Liver (tissue), 9 donors: Measurements from ENCODE around the gene SMYD2. TPM values are rescaled to one million over a fixed set of nuclear protein-coding genes. Genes with fewer than 3 reads are reported as not detected.
A peak's percentile ranks its signal among the peaks of the same experiment; 100 is the strongest.

Experiments
- DNase-seq: peaks from one replicate; pipeline ENCODE4 v3.0.0-alpha.2; 2017; ENCODE audit warnings: low spot score
- H3K27ac ChIP-seq, 2 donors: one replicate each; pipeline ENCODE4 v1.7.0; 2013; ENCODE audit warnings: inconsistent platforms in 2 of 2, low read length in 2 of 2, control low read depth in 1 of 2, low read depth in 1 of 2, mild to moderate bottlenecking in 1 of 2
- H3K27me3 ChIP-seq, 4 donors: one replicate each; pipeline versions ENCODE4 v1.6.1 to v1.7.0; 2013; ENCODE audit warnings: low read length in 3 of 4, inconsistent platforms in 1 of 4, mild to moderate bottlenecking in 1 of 4, moderate library complexity in 1 of 4; ENCODE audit not compliant: control insufficient read depth in 4 of 4, insufficient read depth in 4 of 4
- H3K36me3 ChIP-seq, 4 donors: one replicate each; pipeline versions ENCODE4 v1.6.1 to v1.7.0; 2013; ENCODE audit warnings: low read length in 3 of 4, mild to moderate bottlenecking in 3 of 4, low read depth in 1 of 4, moderate library complexity in 1 of 4; ENCODE audit not compliant: control insufficient read depth in 4 of 4, insufficient read depth in 3 of 4
- H3K4me1 ChIP-seq, 4 donors: one replicate each; pipeline versions ENCODE4 v1.6.1 to v1.7.0; 2013; ENCODE audit warnings: low read length in 3 of 4, mild to moderate bottlenecking in 3 of 4, moderate library complexity in 1 of 4; ENCODE audit not compliant: control insufficient read depth in 4 of 4, insufficient read depth in 4 of 4
- H3K4me3 ChIP-seq, 3 donors: one replicate each; pipeline versions ENCODE4 v1.6.1 to v1.7.0; 2013; ENCODE audit warnings: low read length in 3 of 3, control low read depth in 1 of 3, low read depth in 1 of 3, mild to moderate bottlenecking in 1 of 3
- H3K9ac ChIP-seq, 2 donors: one replicate each; pipeline ENCODE4 v1.7.0; 2013; ENCODE audit warnings: low read length in 2 of 2, mild to moderate bottlenecking in 2 of 2, moderate library complexity in 2 of 2, control low read depth in 1 of 2, low read depth in 1 of 2
- H3K9me3 ChIP-seq, 4 donors: one replicate each; pipeline versions ENCODE4 v1.6.1 to v1.7.0; 2013; ENCODE audit warnings: low read length in 3 of 4; ENCODE audit not compliant: control insufficient read depth in 4 of 4
- ATF3 ChIP-seq: IDR thresholded peaks from 2 replicates; pipeline ENCODE4 v1.6.1; 2016; ENCODE audit warnings: antibody characterized with exemption
- CTCF ChIP-seq: fragments of 150-350 bp; IDR thresholded peaks from 2 replicates; pipeline ENCODE4 v1.5.1; 2017; ENCODE audit warnings: improper control_type of control experiment, low read depth, low read length; ENCODE audit not compliant: missing input control
- EGR1 ChIP-seq, 2 donors: IDR thresholded peaks; 2 replicates each; pipeline ENCODE4 v1.6.1; 2016 to 2018; ENCODE audit warnings: antibody characterized with exemption in 2 of 2, low read depth in 2 of 2
- FOXA1 ChIP-seq: IDR thresholded peaks from 2 replicates; pipeline ENCODE4 v1.6.1; 2016; ENCODE audit warnings: antibody characterized with exemption
- FOXA2 ChIP-seq: IDR thresholded peaks from 2 replicates; pipeline ENCODE4 v1.6.1; 2016; ENCODE audit warnings: antibody characterized with exemption
- GABPA ChIP-seq, 2 donors: IDR thresholded peaks in 1 of 2; conservative IDR thresholded peaks in 1 of 2; 2 replicates each; pipeline ENCODE4 v1.6.1; 2016; ENCODE audit warnings: antibody characterized with exemption in 2 of 2, mild to moderate bottlenecking in 1 of 2, moderate library complexity in 1 of 2
- HNF4A ChIP-seq, 2 donors: conservative IDR thresholded peaks; 2 replicates each; pipeline ENCODE4 v1.6.1; 2016; ENCODE audit warnings: antibody characterized with exemption in 2 of 2, mild to moderate bottlenecking in 2 of 2
- HNF4G ChIP-seq: IDR thresholded peaks from 2 replicates; pipeline ENCODE4 v1.6.1; 2016; ENCODE audit warnings: antibody characterized with exemption
- JUND ChIP-seq, 2 donors: IDR thresholded peaks; 2 replicates each; pipeline ENCODE4 v1.6.1; 2016; ENCODE audit warnings: antibody characterized with exemption in 2 of 2
- MAX ChIP-seq: IDR thresholded peaks from 2 replicates; pipeline ENCODE4 v1.6.1; 2016; ENCODE audit warnings: antibody characterized with exemption
- NR2F2 ChIP-seq: IDR thresholded peaks from 2 replicates; pipeline ENCODE4 v1.6.1; 2016; ENCODE audit warnings: antibody characterized with exemption
- RAD21 ChIP-seq, 2 donors: IDR thresholded peaks; 2 replicates each; pipeline ENCODE4 v1.6.1; 2016; ENCODE audit warnings: antibody characterized with exemption in 2 of 2, mild to moderate bottlenecking in 2 of 2
- REST ChIP-seq: IDR thresholded peaks from 2 replicates; pipeline ENCODE4 v1.6.1; 2016; ENCODE audit warnings: antibody characterized with exemption, mild to moderate bottlenecking
- RXRA ChIP-seq, 2 donors: IDR thresholded peaks; 2 replicates each; pipeline ENCODE4 v1.6.1; 2017 to 2018; ENCODE audit warnings: antibody characterized with exemption in 2 of 2, mild to moderate bottlenecking in 1 of 2
- SP1 ChIP-seq: IDR thresholded peaks from 2 replicates; pipeline ENCODE4 v1.6.1; 2018; ENCODE audit warnings: antibody characterized with exemption, mild to moderate bottlenecking
- TAF1 ChIP-seq: conservative IDR thresholded peaks from 2 replicates; pipeline ENCODE4 v1.6.1; 2016; ENCODE audit warnings: antibody characterized with exemption, mild to moderate bottlenecking
- YY1 ChIP-seq: IDR thresholded peaks from 2 replicates; pipeline ENCODE4 v1.6.1; 2016; ENCODE audit warnings: antibody characterized with exemption, mild to moderate bottlenecking
- ZBTB33 ChIP-seq: IDR thresholded peaks from 2 replicates; pipeline ENCODE4 v1.6.1; 2016; ENCODE audit warnings: antibody characterized with exemption
- WGBS: extraction: QIAGEN DNeasy Blood & Tissue Kit; methylation state at CpG from one replicate; pipeline ENCODE4 v1.1.7; 2013; 5-methylcytosine and 5-hydroxymethylcytosine counted together
- polyA plus RNA-seq, 2 donors: library from polyadenylated mRNA; stranded (reverse) in 1 of 2; unstranded in 1 of 2; fragments of 200-250 nt in 1 of 2; fragments of >200 nt in 1 of 2; fragmentation: Nextera tagmentation in 1 of 2; extraction: Ambion mirVana in 1 of 2; gene quantifications; one replicate each; pipeline versions ENCODE4 v1.2.1 to v1.2.3, GENCODE V29; 2013 to 2015
- total RNA-seq, 2 donors: library from RNA; depleted of rRNA; stranded (reverse); fragments of >200 nt; gene quantifications; one replicate each; pipeline ENCODE4 v1.2.3, GENCODE V29; 2014
- donor health status: healthy.
- donor health status: healthy.
- donor health status: healthy.
- donor health status: healthy.
- donor health status: healthy.

The SMYD2 gene
- total and polyA plus RNA-seq, 4 donors, result 11.9 to 20.2 (median 17.2) TPM

- Histone ChIP-seq H3K27me3 (no peaks in the 10 kb centered on the region), H3K9ac (peak overlapping the region in 1 of 2 donors; percentile 30), H3K4me1 (peaks cover 2 to 16% (median 9%) of the 10 kb centered on the region in 4 donors), H3K27ac (peak overlapping the region; percentile 31 to 52), H3K4me3 (no peak overlapping the region), H3K36me3 (peaks cover 0 to 8% (median 2%) of the 10 kb centered on the region in 4 donors), H3K9me3 (no peaks in the 10 kb centered on the region)
- DNase-seq, result no peak
- WGBS, result 76% methylated on average over 5 of the region's 5 CpGs
- TF ChIP-seq TAF1 (no peak), EGR1 (IDR thresholded peaks at IDR 0.05; ENCODE audit: low read depth in 2 of 2) (no peak), ZBTB33 (no peak), RXRA (IDR thresholded peaks at IDR 0.05) (no peak), MAX (no peak), FOXA1 (no peak)
These were observed 45.4 kb downstream of the SMYD2 start for GRCh38 chr1:214326406-214326805.

GRCh38 chr1:214327514-214327913 lies 46.6 kb downstream of the SMYD2 start:
- no peak overlapping the region for H3K4me3 ChIP-seq
- no peak overlapping the region for H3K9ac ChIP-seq
- no peaks in the 10 kb centered on the region for H3K9me3 ChIP-seq
- TF ChIP-seq NR2F2 (no peak), FOXA1 (no peak), EGR1 (IDR thresholded peaks at IDR 0.05; ENCODE audit: low read depth in 2 of 2) (no peak), ATF3 (no peak), MAX (no peak), YY1 (no peak), GABPA (IDR thresholded peaks at IDR 0.05 in 1 of 2, conservative IDR thresholded peaks at IDR 0.05 in 1 of 2) (no peak), FOXA2 (no peak), TAF1 (no peak), RXRA (IDR thresholded peaks at IDR 0.05) (no peak), ZBTB33 (no peak), HNF4G (no peak), CTCF (no peak), REST (no peak), JUND (IDR thresholded peaks at IDR 0.05) (no peak), SP1 (no peak), HNF4A (conservative IDR thresholded peaks at IDR 0.05) (no peak), RAD21 (IDR thresholded peaks at IDR 0.05) (no peak)
- peak overlapping the region in 1 of 2 donors; percentile 52 for H3K27ac ChIP-seq
- H3K36me3 ChIP-seq, result peaks cover 0 to 7% (median 2%) of the 10 kb centered on the region in 4 donors
- 64% methylated on average over 1 of the region's 1 CpG for whole genome bisulfite sequencing
- DNase-seq, result no peak
- peaks cover 2 to 16% (median 9%) of the 10 kb centered on the region in 4 donors for H3K4me1 ChIP-seq
- H3K27me3 ChIP-seq, result no peaks in the 10 kb centered on the region
